Right lobe of liver (tissue), 4 donors: ENCODE data around the gene VNN1.

Experiments used
- POLR2A ChIP-seq: fragments of 450-650 bp; IDR thresholded peaks from one replicate; pipeline ENCODE4 v1.6.1; 2017; ENCODE audit warnings: antibody characterized with exemption, mild to moderate bottlenecking
- TF ChIP-seq, protein P1 (sequence below), 4 donors: fragments of 200-600 bp in 3 of 4; fragments of 450-650 bp in 1 of 4; IDR thresholded peaks; one replicate each; pipeline versions ENCODE4 v1.5.1 to v1.8.0; 2016 to 2022; ENCODE audit warnings: antibody characterized with exemption in 4 of 4, mild to moderate bottlenecking in 2 of 4
- donor health status: DM: no; HTN: no; CAD: no.
- donor health status: DM: no; HTN: no; CAD: no.
- donor health status: DM: no; HTN: yes; CAD: no.

DNA sequence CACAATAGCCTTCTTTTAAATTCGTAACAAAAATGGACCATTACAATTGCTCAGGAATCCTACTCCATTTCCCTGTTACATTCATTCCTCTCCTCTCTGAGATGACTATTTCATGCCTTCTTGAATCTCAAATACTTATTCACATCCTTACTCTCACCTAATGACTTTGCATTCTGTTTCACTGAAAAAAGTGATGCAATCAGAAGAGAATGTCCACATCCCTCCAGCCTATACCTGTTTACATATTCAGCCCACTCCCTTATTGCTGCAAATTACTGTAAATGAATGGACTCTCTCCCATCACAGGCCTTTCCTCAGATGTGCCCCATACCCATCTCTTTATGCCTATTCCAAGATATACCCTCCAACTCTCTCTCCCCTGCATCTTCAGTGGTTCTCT, 63.4 kb downstream of the VNN1 start:
- no peak for TF ChIP-seq POLR2A
- TF ChIP-seq, protein P1, sequence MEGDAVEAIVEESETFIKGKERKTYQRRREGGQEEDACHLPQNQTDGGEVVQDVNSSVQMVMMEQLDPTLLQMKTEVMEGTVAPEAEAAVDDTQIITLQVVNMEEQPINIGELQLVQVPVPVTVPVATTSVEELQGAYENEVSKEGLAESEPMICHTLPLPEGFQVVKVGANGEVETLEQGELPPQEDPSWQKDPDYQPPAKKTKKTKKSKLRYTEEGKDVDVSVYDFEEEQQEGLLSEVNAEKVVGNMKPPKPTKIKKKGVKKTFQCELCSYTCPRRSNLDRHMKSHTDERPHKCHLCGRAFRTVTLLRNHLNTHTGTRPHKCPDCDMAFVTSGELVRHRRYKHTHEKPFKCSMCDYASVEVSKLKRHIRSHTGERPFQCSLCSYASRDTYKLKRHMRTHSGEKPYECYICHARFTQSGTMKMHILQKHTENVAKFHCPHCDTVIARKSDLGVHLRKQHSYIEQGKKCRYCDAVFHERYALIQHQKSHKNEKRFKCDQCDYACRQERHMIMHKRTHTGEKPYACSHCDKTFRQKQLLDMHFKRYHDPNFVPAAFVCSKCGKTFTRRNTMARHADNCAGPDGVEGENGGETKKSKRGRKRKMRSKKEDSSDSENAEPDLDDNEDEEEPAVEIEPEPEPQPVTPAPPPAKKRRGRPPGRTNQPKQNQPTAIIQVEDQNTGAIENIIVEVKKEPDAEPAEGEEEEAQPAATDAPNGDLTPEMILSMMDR (IDR thresholded peaks at IDR 0.05): no peak
